Activated CD8-positive, alpha-beta memory T cell treated with anti-CD3 and anti-CD28 coated beads for 36 hours (primary cell): ENCODE results near the gene SHFL. TPM values are rescaled to one million over a fixed set of nuclear protein-coding genes. Genes with fewer than 3 reads are reported as not detected.

Experiments
- CTCF ChIA-PET: fragments of 350-600 bp; sonication (Branson Sonifier 250); formaldehyde crosslinking; loops from one replicate; lab custom pipeline; 2021; ENCODE audit warnings: antibody characterized with exemption; lab: Charles Lee
- POLR2A ChIA-PET: fragments of 350-600 bp; sonication (Branson Sonifier 250); formaldehyde crosslinking; loops from one replicate; lab custom pipeline; 2021; ENCODE audit warnings: antibody characterized with exemption; lab: Charles Lee
- total RNA-seq, 2 experiments: library from RNA; stranded (reverse); gene quantifications; one replicate each; pipeline ENCODE4 v1.2.3, GENCODE V29; 2021

The SHFL gene
- total RNA-seq, 2 experiments from 2014 or later = 41.9 to 44.1 TPM

GRCh38 chr19:10104665-10105508, 18.8 kb downstream of the SHFL start:
- ChIA-PET CTCF (interaction anchor here (0.6 to 9.1 kb wide), 6 partner anchors 9 to 311 kb away, joined by 3 to 127 read pairs (median 4); partner anchors contain the start of gene P2RY11), POLR2A (interaction anchor here (0.6 to 4.6 kb wide), 3 partner anchors 8 to 90 kb away, joined by 3 to 45 read pairs (median 19); partner anchors contain the start of gene DNMT1)

GRCh38 chr19:10105509-10106099, 19.5 kb downstream of the SHFL start:
- ChIA-PET CTCF (interaction anchor here (1.3 to 1.8 kb wide), 4 partner anchors 9 to 144 kb away, joined by 4 to 7 read pairs (median 6); no protein-coding TSS in a partner anchor), POLR2A (interaction anchor here (1.0 to 2.8 kb wide), 4 partner anchors 9 to 302 kb away, joined by 3 to 19 read pairs (median 4); partner anchors contain the start of gene ICAM1)

GRCh38 chr19:10106100-10106936, 20.2 kb downstream of the SHFL start, which contains the start of gene PPAN:
Gene PPAN, plus strand, starts transcription at chr19:10106362. Its CDS starts 33 bp downstream, at chr19:10106395.
- ChIA-PET POLR2A (interaction anchor here (0.6 to 2.8 kb wide), 5 partner anchors 9 to 544 kb away, joined by 3 to 19 read pairs (median 5); partner anchors contain the start of gene ICAM1), CTCF (interaction anchor here (1.3 to 2.1 kb wide), 5 partner anchors 9 to 165 kb away, joined by 4 to 7 read pairs (median 5); partner anchors contain the start of gene ICAM1)

GRCh38 chr19:10107254-10107653, 21.1 kb downstream of the SHFL start:
- POLR2A ChIA-PET = interaction anchor here (0.6 to 1.6 kb wide), 3 partner anchors 11 to 1006 kb away, joined by 3 to 12 read pairs (median 3); no protein-coding TSS in a partner anchor
- CTCF ChIA-PET = interaction anchor here (0.6 to 2.1 kb wide), 6 partner anchors 8 to 164 kb away, joined by 3 to 7 read pairs (median 5); partner anchors contain the start of gene ICAM1

- ChIA-PET CTCF (interaction anchor here (0.6 to 2.1 kb wide), 7 partner anchors 8 to 163 kb away, joined by 3 to 7 read pairs (median 5); partner anchors contain the start of genes EIF3G and ICAM1), POLR2A (interaction anchor here (0.6 to 1.6 kb wide), 4 partner anchors 9 to 1005 kb away, joined by 3 to 12 read pairs (median 4); no protein-coding TSS in a partner anchor)
These were observed 21.8 kb downstream of the SHFL start for GRCh38 chr19:10107817-10108367.

GRCh38 chr19:10109528-10109927, 23.4 kb downstream of the SHFL start:
- ChIA-PET CTCF (interaction anchor here (1.7 to 9.7 kb wide), 2 partner anchors 9 to 10 kb away, joined by 5 to 127 read pairs; partner anchors contain the start of genes ANGPTL6 and EIF3G), POLR2A (interaction anchor here (0.6 to 1.6 kb wide), 3 partner anchors 9 to 198 kb away, joined by 3 to 5 read pairs (median 3); no protein-coding TSS in a partner anchor)

- CTCF ChIA-PET = interaction anchor here (9.7 kb wide), 1 partner anchor 10 kb away, joined by 127 read pairs; the partner anchor contains the start of gene ANGPTL6
These were observed 24.2 kb downstream of the SHFL start for GRCh38 chr19:10110076-10110971.

GRCh38 chr19:10110972-10111317, 24.8 kb downstream of the SHFL start:
- ChIA-PET CTCF (interaction anchor here (9.7 kb wide), 1 partner anchor 11 kb away, joined by 127 read pairs; the partner anchor contains the start of gene ANGPTL6), POLR2A (interaction anchor here (0.7 to 1.7 kb wide), 4 partner anchors 8 to 15 kb away, joined by 3 to 14 read pairs (median 4); partner anchors contain the start of gene ANGPTL6)

More at GRCh38 chr19:10110076-10110971, 24.2 kb downstream of the SHFL start:
- POLR2A ChIA-PET = interaction anchor here (0.9 to 1.6 kb wide), 4 partner anchors 8 to 14 kb away, joined by 3 to 5 read pairs (median 4); no protein-coding TSS in a partner anchor

GRCh38 chr19:10111405-10111811, 25.3 kb downstream of the SHFL start, which contains the start of gene P2RY11:
Gene P2RY11, plus strand, starts transcription at chr19:10111693. Its CDS starts 29 bp downstream, at chr19:10111722.
- POLR2A ChIA-PET = interaction anchor here (0.6 to 1.7 kb wide), 6 partner anchors 9 to 647 kb away, joined by 3 to 14 read pairs (median 4); partner anchors contain the start of gene ANGPTL6
- CTCF ChIA-PET = interaction anchor here (9.7 kb wide), 1 partner anchor 11 kb away, joined by 127 read pairs; the partner anchor contains the start of gene ANGPTL6

- ChIA-PET POLR2A (interaction anchor here (0.6 to 4.2 kb wide), 9 partner anchors 9 to 646 kb away, joined by 3 to 45 read pairs (median 6); partner anchors contain the start of genes ANGPTL6 and S1PR2), CTCF (interaction anchor here (0.6 to 9.7 kb wide), 3 partner anchors 12 to 58 kb away, joined by 3 to 127 read pairs (median 9); partner anchors contain the start of gene ANGPTL6)
These were observed 26.1 kb downstream of the SHFL start for GRCh38 chr19:10112037-10112761.

- ChIA-PET CTCF (interaction anchor here (0.6 to 9.7 kb wide), 5 partner anchors 13 to 470 kb away, joined by 3 to 127 read pairs (median 4); partner anchors contain the start of gene ANGPTL6), POLR2A (interaction anchor here (0.5 to 5.1 kb wide), 9 partner anchors 10 to 253 kb away, joined by 3 to 45 read pairs (median 5); partner anchors contain the start of genes ANGPTL6, ICAM1 and S1PR2)
These were observed 26.9 kb downstream of the SHFL start for GRCh38 chr19:10112895-10113591.

- ChIA-PET POLR2A (interaction anchor here (0.5 to 5.1 kb wide), 9 partner anchors 11 to 253 kb away, joined by 3 to 45 read pairs (median 5); partner anchors contain the start of genes ANGPTL6, ICAM1 and S1PR2), CTCF (interaction anchor here (0.6 to 9.7 kb wide), 5 partner anchors 13 to 470 kb away, joined by 3 to 127 read pairs (median 4); partner anchors contain the start of gene ANGPTL6)
These were observed 27.5 kb downstream of the SHFL start for GRCh38 chr19:10113592-10113963.

GRCh38 chr19:10113964-10114650, 28.0 kb downstream of the SHFL start:
- POLR2A ChIA-PET = interaction anchor here (1.2 to 5.1 kb wide), 5 partner anchors 11 to 117 kb away, joined by 4 to 45 read pairs (median 21); partner anchors contain the start of genes ANGPTL6 and S1PR2
- CTCF ChIA-PET = interaction anchor here (1.4 to 9.7 kb wide), 5 partner anchors 7 to 146 kb away, joined by 3 to 127 read pairs (median 7); partner anchors contain the start of genes ANGPTL6 and PPAN
